ENCODE results near the gene RASSF5. TPM values are rescaled to one million over a fixed set of nuclear protein-coding genes. Genes with fewer than 3 reads are reported as not detected.

The RASSF5 gene
- total and polyA plus RNA-seq, 2 of the 13 experiments (the other 11 are each of a cell fraction or from before 2014, with no cell fraction given) = 0.18 to 0.40 TPM

DNA sequence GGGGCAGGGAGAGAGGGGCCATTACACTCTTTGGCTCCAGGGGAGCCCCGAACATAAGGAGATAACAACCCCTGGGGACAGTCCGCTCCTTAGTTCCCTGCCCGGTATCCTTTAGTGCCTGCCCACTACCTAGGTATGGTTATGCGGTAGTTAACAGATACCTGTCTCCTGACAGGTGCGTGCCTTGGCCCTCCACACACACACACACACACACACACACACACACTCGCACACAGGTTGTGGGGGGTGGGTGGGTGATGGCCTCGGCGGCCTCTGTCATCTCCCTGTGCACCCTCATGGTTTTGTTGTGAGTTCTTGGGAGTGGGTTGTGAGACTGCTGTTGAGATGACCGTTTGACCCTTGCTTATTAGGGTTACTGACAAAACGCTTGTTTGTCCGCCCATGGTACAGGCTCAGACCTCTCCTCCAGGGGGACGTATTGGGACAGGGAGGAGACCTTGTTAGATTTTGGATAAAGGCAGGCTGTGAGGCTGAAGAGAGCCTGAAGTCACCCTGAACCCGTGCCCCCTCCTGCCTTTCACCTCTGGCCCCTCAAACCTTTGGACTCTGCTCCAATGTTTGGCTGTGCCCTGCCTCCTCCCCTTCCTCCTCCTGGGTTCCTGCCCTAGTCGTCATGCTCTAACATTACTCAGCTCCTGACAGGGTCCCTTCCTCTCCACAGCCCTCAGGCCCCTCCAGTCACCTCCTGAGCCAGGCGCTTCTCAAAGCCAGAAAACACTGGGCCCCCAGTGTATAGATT is 979 bp downstream of the RASSF5 start (continued):
- TF ChIP-seq, protein P1, sequence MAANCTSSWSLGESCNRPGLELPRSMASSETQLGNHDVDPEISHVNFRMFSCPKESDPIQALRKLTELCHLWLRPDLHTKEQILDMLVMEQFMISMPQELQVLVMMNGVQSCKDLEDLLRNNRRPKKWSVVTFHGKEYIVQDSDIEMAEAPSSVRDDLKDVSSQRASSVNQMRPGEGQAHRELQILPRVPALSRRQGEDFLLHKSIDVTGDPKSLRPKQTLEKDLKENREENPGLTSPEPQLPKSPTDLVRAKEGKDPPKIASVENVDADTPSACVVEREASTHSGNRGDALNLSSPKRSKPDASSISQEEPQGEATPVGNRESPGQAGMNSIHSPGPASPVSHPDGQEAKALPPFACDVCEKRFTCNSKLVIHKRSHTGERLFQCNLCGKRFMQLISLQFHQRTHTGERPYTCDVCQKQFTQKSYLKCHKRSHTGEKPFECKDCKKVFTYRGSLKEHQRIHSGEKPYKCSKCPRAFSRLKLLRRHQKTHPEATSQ (CRISPR knock-in tag; IDR thresholded peaks at IDR 0.05; ENCODE audit: borderline replicate concordance) = no peak
- no peak for TF ChIP-seq MLLT10 (CRISPR knock-in tag; IDR thresholded peaks at IDR 0.05)
- no peak for TF ChIP-seq HCFC1 (IDR thresholded peaks at IDR 0.05; ENCODE audit: low read depth, low read length)
- TF ChIP-seq, protein P2, sequence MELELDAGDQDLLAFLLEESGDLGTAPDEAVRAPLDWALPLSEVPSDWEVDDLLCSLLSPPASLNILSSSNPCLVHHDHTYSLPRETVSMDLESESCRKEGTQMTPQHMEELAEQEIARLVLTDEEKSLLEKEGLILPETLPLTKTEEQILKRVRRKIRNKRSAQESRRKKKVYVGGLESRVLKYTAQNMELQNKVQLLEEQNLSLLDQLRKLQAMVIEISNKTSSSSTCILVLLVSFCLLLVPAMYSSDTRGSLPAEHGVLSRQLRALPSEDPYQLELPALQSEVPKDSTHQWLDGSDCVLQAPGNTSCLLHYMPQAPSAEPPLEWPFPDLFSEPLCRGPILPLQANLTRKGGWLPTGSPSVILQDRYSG (CRISPR knock-in tag; IDR thresholded peaks at IDR 0.05) = no peak
- TF ChIP-seq TBX3 (IDR thresholded peaks at IDR 0.05; ENCODE audit: borderline replicate concordance) = no peak
- TF ChIP-seq HNF4A (CRISPR knock-in tag; IDR thresholded peaks at IDR 0.05) = peak; percentile 82
- TF ChIP-seq DNMT3B (CRISPR knock-in tag; conservative IDR thresholded peaks at IDR 0.05) = no peak
- TF ChIP-seq, protein P3, sequence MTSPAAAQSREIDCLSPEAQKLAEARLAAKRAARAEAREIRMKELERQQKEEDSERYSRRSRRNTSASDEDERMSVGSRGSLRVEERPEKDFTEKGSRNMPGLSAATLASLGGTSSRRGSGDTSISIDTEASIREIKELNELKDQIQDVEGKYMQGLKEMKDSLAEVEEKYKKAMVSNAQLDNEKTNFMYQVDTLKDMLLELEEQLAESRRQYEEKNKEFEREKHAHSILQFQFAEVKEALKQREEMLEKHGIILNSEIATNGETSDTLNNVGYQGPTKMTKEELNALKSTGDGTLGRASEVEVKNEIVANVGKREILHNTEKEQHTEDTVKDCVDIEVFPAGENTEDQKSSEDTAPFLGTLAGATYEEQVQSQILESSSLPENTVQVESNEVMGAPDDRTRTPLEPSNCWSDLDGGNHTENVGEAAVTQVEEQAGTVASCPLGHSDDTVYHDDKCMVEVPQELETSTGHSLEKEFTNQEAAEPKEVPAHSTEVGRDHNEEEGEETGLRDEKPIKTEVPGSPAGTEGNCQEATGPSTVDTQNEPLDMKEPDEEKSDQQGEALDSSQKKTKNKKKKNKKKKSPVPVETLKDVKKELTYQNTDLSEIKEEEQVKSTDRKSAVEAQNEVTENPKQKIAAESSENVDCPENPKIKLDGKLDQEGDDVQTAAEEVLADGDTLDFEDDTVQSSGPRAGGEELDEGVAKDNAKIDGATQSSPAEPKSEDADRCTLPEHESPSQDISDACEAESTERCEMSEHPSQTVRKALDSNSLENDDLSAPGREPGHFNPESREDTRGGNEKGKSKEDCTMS (CRISPR knock-in tag; conservative IDR thresholded peaks at IDR 0.05) = no peak
- 0 out of 2 replicates have a peak, but pooled peaks have one; percentile 31 for TF ChIP-seq ZNF292 (CRISPR knock-in tag; IDR thresholded peaks at IDR 0.05; ENCODE audit: borderline replicate concordance, low read depth)
- TF ChIP-seq, protein P4, sequence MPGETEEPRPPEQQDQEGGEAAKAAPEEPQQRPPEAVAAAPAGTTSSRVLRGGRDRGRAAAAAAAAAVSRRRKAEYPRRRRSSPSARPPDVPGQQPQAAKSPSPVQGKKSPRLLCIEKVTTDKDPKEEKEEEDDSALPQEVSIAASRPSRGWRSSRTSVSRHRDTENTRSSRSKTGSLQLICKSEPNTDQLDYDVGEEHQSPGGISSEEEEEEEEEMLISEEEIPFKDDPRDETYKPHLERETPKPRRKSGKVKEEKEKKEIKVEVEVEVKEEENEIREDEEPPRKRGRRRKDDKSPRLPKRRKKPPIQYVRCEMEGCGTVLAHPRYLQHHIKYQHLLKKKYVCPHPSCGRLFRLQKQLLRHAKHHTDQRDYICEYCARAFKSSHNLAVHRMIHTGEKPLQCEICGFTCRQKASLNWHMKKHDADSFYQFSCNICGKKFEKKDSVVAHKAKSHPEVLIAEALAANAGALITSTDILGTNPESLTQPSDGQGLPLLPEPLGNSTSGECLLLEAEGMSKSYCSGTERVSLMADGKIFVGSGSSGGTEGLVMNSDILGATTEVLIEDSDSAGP (CRISPR knock-in tag; IDR thresholded peaks at IDR 0.05; ENCODE audit: borderline replicate concordance) = 0 out of 2 replicates have a peak, but pooled peaks have one; percentile 34
- TF ChIP-seq ZNF878 (CRISPR knock-in tag; IDR thresholded peaks at IDR 0.05) = no peak
- TF ChIP-seq FOXM1 (CRISPR knock-in tag; IDR thresholded peaks at IDR 0.05) = no peak
- TF ChIP-seq AHR (CRISPR knock-in tag; IDR thresholded peaks at IDR 0.05) = no peak
- no peak for TF ChIP-seq ZNF10 (CRISPR knock-in tag; IDR thresholded peaks at IDR 0.05; ENCODE audit: borderline replicate concordance, low read depth)
- TF ChIP-seq CAMTA2 (CRISPR knock-in tag; IDR thresholded peaks at IDR 0.05; ENCODE audit: borderline replicate concordance) = no peak
- TF ChIP-seq, protein P5, sequence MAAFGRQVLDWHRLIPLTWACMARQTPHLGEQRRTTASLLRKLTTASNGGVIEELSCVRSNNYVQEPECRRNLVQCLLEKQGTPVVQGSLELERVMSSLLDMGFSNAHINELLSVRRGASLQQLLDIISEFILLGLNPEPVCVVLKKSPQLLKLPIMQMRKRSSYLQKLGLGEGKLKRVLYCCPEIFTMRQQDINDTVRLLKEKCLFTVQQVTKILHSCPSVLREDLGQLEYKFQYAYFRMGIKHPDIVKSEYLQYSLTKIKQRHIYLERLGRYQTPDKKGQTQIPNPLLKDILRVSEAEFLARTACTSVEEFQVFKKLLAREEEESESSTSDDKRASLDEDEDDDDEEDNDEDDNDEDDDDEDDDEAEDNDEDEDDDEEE (CRISPR knock-in tag; IDR thresholded peaks at IDR 0.05) = no peak
- TF ChIP-seq ZNF570 (CRISPR knock-in tag; IDR thresholded peaks at IDR 0.05; ENCODE audit: borderline replicate concordance) = no peak
- TF ChIP-seq, protein P6, sequence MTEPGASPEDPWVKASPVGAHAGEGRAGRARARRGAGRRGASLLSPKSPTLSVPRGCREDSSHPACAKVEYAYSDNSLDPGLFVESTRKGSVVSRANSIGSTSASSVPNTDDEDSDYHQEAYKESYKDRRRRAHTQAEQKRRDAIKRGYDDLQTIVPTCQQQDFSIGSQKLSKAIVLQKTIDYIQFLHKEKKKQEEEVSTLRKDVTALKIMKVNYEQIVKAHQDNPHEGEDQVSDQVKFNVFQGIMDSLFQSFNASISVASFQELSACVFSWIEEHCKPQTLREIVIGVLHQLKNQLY (CRISPR knock-in tag; IDR thresholded peaks at IDR 0.05) = no peak
- peak; percentile 50; the same call in 1 of the 2 replicates for TF ChIP-seq NR2F2 (IDR thresholded peaks at IDR 0.05; ENCODE audit: borderline replicate concordance, low read depth)
- TF ChIP-seq ZSCAN25 (CRISPR knock-in tag; IDR thresholded peaks at IDR 0.05) = no peak
